Measurements from ENCODE around the gene CRYBG1. TPM values are rescaled to one million over a fixed set of nuclear protein-coding genes. Genes with fewer than 3 reads are reported as not detected.

Gene CRYBG1
- total and polyA plus RNA-seq, 2 of the 13 experiments (the other 11 are each of a cell fraction or from before 2014, with no cell fraction given), result 10.1 to 21.9 TPM

DNA sequence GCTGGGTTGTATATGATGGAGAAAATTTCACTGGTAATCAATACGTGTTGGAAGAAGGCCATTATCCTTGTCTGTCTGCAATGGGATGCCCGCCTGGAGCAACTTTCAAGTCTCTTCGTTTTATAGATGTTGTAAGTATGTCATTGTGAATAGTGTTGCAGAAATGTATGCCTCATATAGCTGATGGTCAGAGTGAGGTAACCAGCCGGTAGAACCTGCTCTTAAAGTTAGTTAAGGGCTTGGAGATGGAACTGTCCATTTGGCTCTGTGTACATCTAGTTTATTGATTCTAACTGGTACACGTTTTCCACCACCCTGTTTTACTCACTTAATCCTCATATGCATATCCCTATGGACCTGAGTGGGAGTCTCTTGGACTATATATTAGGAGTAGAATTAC, 195.2 kb downstream of the CRYBG1 start:
- no peaks in the 10 kb centered on the region for H3K9me3 ChIP-seq (ENCODE audit: low read length)
- no peak overlapping the region for H3K9ac ChIP-seq (ENCODE audit: insufficient read depth, low read depth, low read length)
- H3K27ac ChIP-seq (ENCODE audit: extremely low read length, insufficient read depth, low read length), result no peak overlapping the region
- POLR2A ChIA-PET, result no interaction called here
- H3K4me3 ChIP-seq (replicated peaks in 1 of 3; ENCODE audit: insufficient read depth in 1 of 3, low read depth in 2 of 3, low read length in 3 of 3), result no peak overlapping the region
- peaks cover 41% of the 10 kb centered on the region for H3K4me1 ChIP-seq (ENCODE audit: insufficient read depth, low read length)
- H3K27me3 ChIP-seq (ENCODE audit: control insufficient read depth in 1 of 2, insufficient read depth in 2 of 2, low read length in 2 of 2), result no peaks in the 10 kb centered on the region
- BruUV-seq (replicated peaks), result no TSS peak
- H3K4me2 ChIP-seq (ENCODE audit: low read depth, low read length), result no peak overlapping the region
- in situ Hi-C loops (cut with HindIII; ENCODE audit: extremely low pct_ligation_motif_present, low pct_unique_long_range_greater_than_20kb) (no loop called here), intact Hi-C loops (cut with micrococcal nuclease; ENCODE audit: unreplicated experiment) (loop anchor here (2.0 kb wide), 1 partner anchor 45 kb away; no protein-coding TSS in a partner anchor)
- H4K20me1 ChIP-seq (ENCODE audit: insufficient read depth, low read length), result no peaks in the 10 kb centered on the region
- no peak overlapping the region for H2AFZ ChIP-seq (ENCODE audit: low read length)
- DNase-seq (ENCODE audit: low spot score) (no peak), ATAC-seq (no peak), FAIRE-seq (no peak)
- WGBS (ENCODE audit: low lambda C conversion rate), result 75% methylated on average over 5 of the region's 5 CpGs
- H3K79me2 ChIP-seq (ENCODE audit: insufficient read depth, low read length), result no peaks in the 10 kb centered on the region
- CTCF ChIA-PET (ENCODE audit: low intra/inter-chr PET ratio, low total read pairs), result interaction anchor here (2.5 kb wide), 1 partner anchor 110 kb away, joined by 12 read pairs; no protein-coding TSS in a partner anchor
- H3K36me3 ChIP-seq (replicated peaks in 1 of 2; ENCODE audit: control insufficient read depth in 1 of 2, insufficient read depth in 2 of 2, low read length in 2 of 2), result peaks cover 8 to 30% of the 10 kb centered on the region in 2 experiments; a peak in 4 of 5 replicates
- TF ChIP-seq TRIM24 (CRISPR knock-in tag; IDR thresholded peaks at IDR 0.05), result no peak
- TF ChIP-seq, protein P1, sequence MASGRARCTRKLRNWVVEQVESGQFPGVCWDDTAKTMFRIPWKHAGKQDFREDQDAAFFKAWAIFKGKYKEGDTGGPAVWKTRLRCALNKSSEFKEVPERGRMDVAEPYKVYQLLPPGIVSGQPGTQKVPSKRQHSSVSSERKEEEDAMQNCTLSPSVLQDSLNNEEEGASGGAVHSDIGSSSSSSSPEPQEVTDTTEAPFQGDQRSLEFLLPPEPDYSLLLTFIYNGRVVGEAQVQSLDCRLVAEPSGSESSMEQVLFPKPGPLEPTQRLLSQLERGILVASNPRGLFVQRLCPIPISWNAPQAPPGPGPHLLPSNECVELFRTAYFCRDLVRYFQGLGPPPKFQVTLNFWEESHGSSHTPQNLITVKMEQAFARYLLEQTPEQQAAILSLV (CRISPR knock-in tag; IDR thresholded peaks at IDR 0.05; ENCODE audit: borderline replicate concordance), result no peak
- no peak for TF ChIP-seq FOXK2 (IDR thresholded peaks at IDR 0.05)
- no peak for TF ChIP-seq MLLT10 (CRISPR knock-in tag; IDR thresholded peaks at IDR 0.05)
- TF ChIP-seq HNRNPL (IDR thresholded peaks at IDR 0.05; ENCODE audit: low read depth, low read length), result no peak
- TF ChIP-seq, protein P2, sequence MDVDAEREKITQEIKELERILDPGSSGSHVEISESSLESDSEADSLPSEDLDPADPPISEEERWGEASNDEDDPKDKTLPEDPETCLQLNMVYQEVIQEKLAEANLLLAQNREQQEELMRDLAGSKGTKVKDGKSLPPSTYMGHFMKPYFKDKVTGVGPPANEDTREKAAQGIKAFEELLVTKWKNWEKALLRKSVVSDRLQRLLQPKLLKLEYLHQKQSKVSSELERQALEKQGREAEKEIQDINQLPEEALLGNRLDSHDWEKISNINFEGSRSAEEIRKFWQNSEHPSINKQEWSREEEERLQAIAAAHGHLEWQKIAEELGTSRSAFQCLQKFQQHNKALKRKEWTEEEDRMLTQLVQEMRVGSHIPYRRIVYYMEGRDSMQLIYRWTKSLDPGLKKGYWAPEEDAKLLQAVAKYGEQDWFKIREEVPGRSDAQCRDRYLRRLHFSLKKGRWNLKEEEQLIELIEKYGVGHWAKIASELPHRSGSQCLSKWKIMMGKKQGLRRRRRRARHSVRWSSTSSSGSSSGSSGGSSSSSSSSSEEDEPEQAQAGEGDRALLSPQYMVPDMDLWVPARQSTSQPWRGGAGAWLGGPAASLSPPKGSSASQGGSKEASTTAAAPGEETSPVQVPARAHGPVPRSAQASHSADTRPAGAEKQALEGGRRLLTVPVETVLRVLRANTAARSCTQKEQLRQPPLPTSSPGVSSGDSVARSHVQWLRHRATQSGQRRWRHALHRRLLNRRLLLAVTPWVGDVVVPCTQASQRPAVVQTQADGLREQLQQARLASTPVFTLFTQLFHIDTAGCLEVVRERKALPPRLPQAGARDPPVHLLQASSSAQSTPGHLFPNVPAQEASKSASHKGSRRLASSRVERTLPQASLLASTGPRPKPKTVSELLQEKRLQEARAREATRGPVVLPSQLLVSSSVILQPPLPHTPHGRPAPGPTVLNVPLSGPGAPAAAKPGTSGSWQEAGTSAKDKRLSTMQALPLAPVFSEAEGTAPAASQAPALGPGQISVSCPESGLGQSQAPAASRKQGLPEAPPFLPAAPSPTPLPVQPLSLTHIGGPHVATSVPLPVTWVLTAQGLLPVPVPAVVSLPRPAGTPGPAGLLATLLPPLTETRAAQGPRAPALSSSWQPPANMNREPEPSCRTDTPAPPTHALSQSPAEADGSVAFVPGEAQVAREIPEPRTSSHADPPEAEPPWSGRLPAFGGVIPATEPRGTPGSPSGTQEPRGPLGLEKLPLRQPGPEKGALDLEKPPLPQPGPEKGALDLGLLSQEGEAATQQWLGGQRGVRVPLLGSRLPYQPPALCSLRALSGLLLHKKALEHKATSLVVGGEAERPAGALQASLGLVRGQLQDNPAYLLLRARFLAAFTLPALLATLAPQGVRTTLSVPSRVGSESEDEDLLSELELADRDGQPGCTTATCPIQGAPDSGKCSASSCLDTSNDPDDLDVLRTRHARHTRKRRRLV (CRISPR knock-in tag; IDR thresholded peaks at IDR 0.05), result no peak
- TF ChIP-seq, protein P3, sequence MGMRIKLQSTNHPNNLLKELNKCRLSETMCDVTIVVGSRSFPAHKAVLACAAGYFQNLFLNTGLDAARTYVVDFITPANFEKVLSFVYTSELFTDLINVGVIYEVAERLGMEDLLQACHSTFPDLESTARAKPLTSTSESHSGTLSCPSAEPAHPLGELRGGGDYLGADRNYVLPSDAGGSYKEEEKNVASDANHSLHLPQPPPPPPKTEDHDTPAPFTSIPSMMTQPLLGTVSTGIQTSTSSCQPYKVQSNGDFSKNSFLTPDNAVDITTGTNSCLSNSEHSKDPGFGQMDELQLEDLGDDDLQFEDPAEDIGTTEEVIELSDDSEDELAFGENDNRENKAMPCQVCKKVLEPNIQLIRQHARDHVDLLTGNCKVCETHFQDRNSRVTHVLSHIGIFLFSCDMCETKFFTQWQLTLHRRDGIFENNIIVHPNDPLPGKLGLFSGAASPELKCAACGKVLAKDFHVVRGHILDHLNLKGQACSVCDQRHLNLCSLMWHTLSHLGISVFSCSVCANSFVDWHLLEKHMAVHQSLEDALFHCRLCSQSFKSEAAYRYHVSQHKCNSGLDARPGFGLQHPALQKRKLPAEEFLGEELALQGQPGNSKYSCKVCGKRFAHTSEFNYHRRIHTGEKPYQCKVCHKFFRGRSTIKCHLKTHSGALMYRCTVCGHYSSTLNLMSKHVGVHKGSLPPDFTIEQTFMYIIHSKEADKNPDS (CRISPR knock-in tag; IDR thresholded peaks at IDR 0.05), result no peak
- TF ChIP-seq HOXA9 (CRISPR knock-in tag; IDR thresholded peaks at IDR 0.05; ENCODE audit: borderline replicate concordance), result no peak
- no peak for TF ChIP-seq MAZ (IDR thresholded peaks at IDR 0.05; ENCODE audit: borderline replicate concordance, low read depth, low read length)
- no peak for TF ChIP-seq MAZ (CRISPR knock-in tag; IDR thresholded peaks at IDR 0.05; ENCODE audit: low read depth)
- TF ChIP-seq ZNF792 (CRISPR knock-in tag; IDR thresholded peaks at IDR 0.05), result no peak
- TF ChIP-seq, protein P4, sequence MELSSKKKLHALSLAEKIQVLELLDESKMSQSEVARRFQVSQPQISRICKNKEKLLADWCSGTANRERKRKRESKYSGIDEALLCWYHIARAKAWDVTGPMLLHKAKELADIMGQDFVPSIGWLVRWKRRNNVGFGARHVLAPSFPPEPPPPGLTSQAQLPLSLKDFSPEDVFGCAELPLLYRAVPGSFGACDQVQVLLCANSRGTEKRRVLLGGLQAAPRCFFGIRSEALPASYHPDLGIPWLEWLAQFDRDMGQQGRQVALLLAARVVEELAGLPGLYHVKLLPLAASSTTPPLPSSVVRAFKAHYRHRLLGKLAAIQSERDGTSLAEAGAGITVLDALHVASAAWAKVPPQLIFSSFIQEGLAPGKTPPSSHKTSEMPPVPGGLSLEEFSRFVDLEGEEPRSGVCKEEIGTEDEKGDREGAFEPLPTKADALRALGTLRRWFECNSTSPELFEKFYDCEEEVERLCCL (CRISPR knock-in tag; IDR thresholded peaks at IDR 0.05; ENCODE audit: borderline replicate concordance), result no peak
- TF ChIP-seq, protein P5, sequence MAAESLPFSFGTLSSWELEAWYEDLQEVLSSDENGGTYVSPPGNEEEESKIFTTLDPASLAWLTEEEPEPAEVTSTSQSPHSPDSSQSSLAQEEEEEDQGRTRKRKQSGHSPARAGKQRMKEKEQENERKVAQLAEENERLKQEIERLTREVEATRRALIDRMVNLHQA (CRISPR knock-in tag; IDR thresholded peaks at IDR 0.05), result no peak
- TF ChIP-seq SPEN (CRISPR knock-in tag; IDR thresholded peaks at IDR 0.05; ENCODE audit: low read depth), result no peak
- no peak for TF ChIP-seq SCMH1 (CRISPR knock-in tag; IDR thresholded peaks at IDR 0.05; ENCODE audit: borderline replicate concordance)
- no peak for TF ChIP-seq NFRKB (IDR thresholded peaks at IDR 0.05)
